Activated T-cell treated with anti-CD3 and anti-CD28 coated beads, Interleukin-2, amount 50 U/mL, for 48 hours (primary cell): Measurements from ENCODE around the gene HUS1B.
A peak's percentile ranks its signal among the peaks of the same experiment; 100 is the strongest.
"Not testable (repeated sequence)": the region's sequence is repeated elsewhere in the genome, so short reads cannot be mapped to it uniquely, and the experiment has no call there.

Experiments used
- DNase-seq, 2 experiments: peaks; one replicate each; pipeline ENCODE4 v3.0.0-alpha.2; 2020

HUS1B gene

GRCh38 chr6:656460-657252, at the start of gene HUS1B:
Gene HUS1B (minus strand): TSS chr6:657100. CDS start chr6:656944, 156 bp downstream.
- DNase-seq, result no peak

- no peak for DNase-seq
Observed at GRCh38 chr6:706146-706545, 49.2 kb upstream of the HUS1B start.

GRCh38 chr6:705047-705446, 48.1 kb upstream of the HUS1B start:
- DNase-seq, result no peak

GRCh38 chr6:704046-704445, 47.1 kb upstream of the HUS1B start:
- DNase-seq, result no peak

GRCh38 chr6:703552-703951, 46.7 kb upstream of the HUS1B start:
- DNase-seq, result no peak

GRCh38 chr6:701700-702479, 45.0 kb upstream of the HUS1B start:
- no peak for DNase-seq

- DNase-seq, result no peak
Observed at GRCh38 chr6:701215-701614, 44.3 kb upstream of the HUS1B start.

- DNase-seq, result no peak
Observed at GRCh38 chr6:700490-700889, 43.6 kb upstream of the HUS1B start.

GRCh38 chr6:699319-699718, 42.4 kb upstream of the HUS1B start:
- no peak for DNase-seq

GRCh38 chr6:694431-695126, 37.7 kb upstream of the HUS1B start:
- DNase-seq, result not testable (repeated sequence)

GRCh38 chr6:693723-694009, 36.8 kb upstream of the HUS1B start:
- DNase-seq, result no peak

GRCh38 chr6:692858-693722, 36.2 kb upstream of the HUS1B start, which contains the start of gene EXOC2:
Gene EXOC2 (minus strand): TSS chr6:693139. CDS start chr6:637818, 55,321 bp downstream.
- peak; percentile 88 to 91 for DNase-seq

GRCh38 chr6:692356-692851, 35.5 kb upstream of the HUS1B start:
- DNase-seq, result peak; percentile 81 to 85

- no peak for DNase-seq
Observed at GRCh38 chr6:689223-689622, 32.3 kb upstream of the HUS1B start.

- no peak for DNase-seq
Observed at GRCh38 chr6:686497-686896, 29.6 kb upstream of the HUS1B start.

- DNase-seq, result peak; percentile 49 to 59
Observed at GRCh38 chr6:684831-685636, 28.1 kb upstream of the HUS1B start.

GRCh38 chr6:683742-684440, 27.0 kb upstream of the HUS1B start:
- DNase-seq, result peak in 1 of 2 experiments; percentile 30

- DNase-seq, result no peak
Observed at GRCh38 chr6:680666-681340, 23.9 kb upstream of the HUS1B start.

GRCh38 chr6:680251-680650, 23.4 kb upstream of the HUS1B start:
- DNase-seq, result no peak

- no peak for DNase-seq
Observed at GRCh38 chr6:679282-679681, 22.4 kb upstream of the HUS1B start.
